ENCODE data around the gene WDR44.

Gene WDR44

DNA sequence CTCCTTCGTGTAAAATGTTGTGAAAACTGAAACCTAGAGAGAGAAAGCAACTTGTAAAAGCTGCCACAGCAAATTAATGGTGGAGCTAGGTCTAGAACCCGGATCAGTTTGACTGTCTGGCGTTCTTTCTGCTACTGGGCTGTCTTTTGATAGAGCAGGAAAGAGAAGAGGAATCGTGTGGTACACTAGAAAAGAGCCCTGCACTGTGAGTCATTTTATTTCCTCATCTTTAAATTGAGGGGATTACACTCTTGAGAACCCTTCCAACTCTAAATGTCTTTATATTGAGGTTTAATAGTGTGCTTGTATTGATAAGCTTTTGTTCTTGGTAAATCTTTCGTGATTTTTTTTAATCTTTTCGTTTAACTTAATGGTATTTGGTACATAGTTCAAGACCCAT, 4.3 kb downstream of the WDR44 start:
- ATAC-seq (ENCODE audit: low read depth) (no peak), DNase-seq (ENCODE audit: low spot score in 2 of 2) (no peak)
- Mint-ChIP-seq H3K27me3 (no peaks in the 10 kb centered on the region), H3K9me3 (no peaks in the 10 kb centered on the region), H3K4me1 (peaks cover 30% of the 10 kb centered on the region), H3K36me3 (no peaks in the 10 kb centered on the region), H3K27ac (peak overlapping the region; percentile 35), H3K4me3 (no peak overlapping the region)

GRCh38 chrX:118350706-118351105, 4.8 kb downstream of the WDR44 start:
- Mint-ChIP-seq H3K27ac (peak overlapping the region; percentile 35), H3K4me3 (no peak overlapping the region), H3K27me3 (no peaks in the 10 kb centered on the region), H3K36me3 (no peaks in the 10 kb centered on the region), H3K9me3 (no peaks in the 10 kb centered on the region), H3K4me1 (peaks cover 32% of the 10 kb centered on the region)
- DNase-seq (ENCODE audit: low spot score in 2 of 2) (no peak), ATAC-seq (ENCODE audit: low read depth) (no peak)

GRCh38 chrX:118352566-118352965, 6.7 kb downstream of the WDR44 start:
- Mint-ChIP-seq H3K4me3 (no peak overlapping the region), H3K4me1 (peaks cover 25% of the 10 kb centered on the region)

GRCh38 chrX:118353081-118353850, 7.4 kb downstream of the WDR44 start:
- no peak overlapping the region for H3K4me3 Mint-ChIP-seq
- no peaks in the 10 kb centered on the region for H3K9me3 Mint-ChIP-seq
- peak in 1 of 2 donors; percentile 2 for DNase-seq (ENCODE audit: low spot score in 2 of 2)
- ATAC-seq (ENCODE audit: low read depth): peak; percentile 80
- no peaks in the 10 kb centered on the region for H3K27me3 Mint-ChIP-seq
- peak overlapping the region; percentile 75 for H3K27ac Mint-ChIP-seq
- peaks cover 21% of the 10 kb centered on the region for H3K4me1 Mint-ChIP-seq
- no peaks in the 10 kb centered on the region for H3K36me3 Mint-ChIP-seq

More at GRCh38 chrX:118352566-118352965, 6.7 kb downstream of the WDR44 start:
- H3K36me3 Mint-ChIP-seq: no peaks in the 10 kb centered on the region
- H3K9me3 Mint-ChIP-seq: no peaks in the 10 kb centered on the region
- no peaks in the 10 kb centered on the region for H3K27me3 Mint-ChIP-seq
- ATAC-seq (ENCODE audit: low read depth) (no peak), DNase-seq (ENCODE audit: low spot score in 2 of 2) (no peak)
- H3K27ac Mint-ChIP-seq: peak overlapping the region; percentile 75

- H3K27me3 Mint-ChIP-seq: no peaks in the 10 kb centered on the region
- H3K4me3 Mint-ChIP-seq: peak overlapping the region; percentile 14
- H3K9me3 Mint-ChIP-seq: no peaks in the 10 kb centered on the region
- no peak overlapping the region for H3K27ac Mint-ChIP-seq
- no peaks in the 10 kb centered on the region for H3K36me3 Mint-ChIP-seq
- DNase-seq (ENCODE audit: low spot score in 2 of 2) (no peak), ATAC-seq (ENCODE audit: low read depth) (no peak)
- H3K4me1 Mint-ChIP-seq: peaks cover 17% of the 10 kb centered on the region
These were observed 9.5 kb downstream of the WDR44 start for GRCh38 chrX:118355225-118355920.

- no peak for DNase-seq (ENCODE audit: low spot score in 2 of 2)
- ATAC-seq (ENCODE audit: low read depth): no peak
- H3K9me3 Mint-ChIP-seq: no peaks in the 10 kb centered on the region
These were observed 10.3 kb downstream of the WDR44 start for GRCh38 chrX:118356154-118356701.

GRCh38 chrX:118360429-118361125, 14.7 kb downstream of the WDR44 start:
- H3K9me3 Mint-ChIP-seq: no peaks in the 10 kb centered on the region
- H3K4me3 Mint-ChIP-seq: no peak overlapping the region
- H3K4me1 Mint-ChIP-seq: peaks cover 10% of the 10 kb centered on the region
- H3K36me3 Mint-ChIP-seq: no peaks in the 10 kb centered on the region
- DNase-seq (ENCODE audit: low spot score in 2 of 2) (no peak), ATAC-seq (ENCODE audit: low read depth) (no peak)
- no peak overlapping the region for H3K27ac Mint-ChIP-seq
- no peaks in the 10 kb centered on the region for H3K27me3 Mint-ChIP-seq

More at GRCh38 chrX:118356154-118356701, 10.3 kb downstream of the WDR44 start:
- no peaks in the 10 kb centered on the region for H3K36me3 Mint-ChIP-seq
- no peak overlapping the region for H3K4me3 Mint-ChIP-seq
- no peaks in the 10 kb centered on the region for H3K27me3 Mint-ChIP-seq
- H3K27ac Mint-ChIP-seq: no peak overlapping the region
- H3K4me1 Mint-ChIP-seq: peaks cover 18% of the 10 kb centered on the region

DNA sequence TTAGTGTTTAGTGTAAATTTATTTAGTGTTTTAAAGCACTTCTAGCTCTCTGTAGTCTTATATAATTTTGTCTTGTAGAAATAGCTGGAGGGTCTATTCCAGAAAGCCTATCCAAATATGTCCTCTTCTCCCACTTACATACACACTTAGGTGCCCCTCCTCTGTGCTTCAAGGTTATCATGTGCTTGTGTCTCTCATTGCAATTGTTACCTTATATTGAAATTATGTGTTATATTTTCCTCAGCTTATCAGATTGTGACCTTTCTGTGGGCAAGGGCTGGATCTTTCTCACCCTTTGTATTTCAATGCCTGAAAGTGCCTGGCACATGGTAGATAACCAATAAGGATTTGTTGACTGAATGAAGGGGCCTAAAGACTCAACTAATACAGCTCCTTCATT, 18.4 kb downstream of the WDR44 start:
- Mint-ChIP-seq H3K27ac (no peak overlapping the region), H3K36me3 (no peaks in the 10 kb centered on the region), H3K4me3 (no peak overlapping the region), H3K27me3 (no peaks in the 10 kb centered on the region), H3K9me3 (no peaks in the 10 kb centered on the region), H3K4me1 (peaks cover 9% of the 10 kb centered on the region)
- DNase-seq (ENCODE audit: low spot score in 2 of 2) (no peak), ATAC-seq (ENCODE audit: low read depth) (no peak)

DNA sequence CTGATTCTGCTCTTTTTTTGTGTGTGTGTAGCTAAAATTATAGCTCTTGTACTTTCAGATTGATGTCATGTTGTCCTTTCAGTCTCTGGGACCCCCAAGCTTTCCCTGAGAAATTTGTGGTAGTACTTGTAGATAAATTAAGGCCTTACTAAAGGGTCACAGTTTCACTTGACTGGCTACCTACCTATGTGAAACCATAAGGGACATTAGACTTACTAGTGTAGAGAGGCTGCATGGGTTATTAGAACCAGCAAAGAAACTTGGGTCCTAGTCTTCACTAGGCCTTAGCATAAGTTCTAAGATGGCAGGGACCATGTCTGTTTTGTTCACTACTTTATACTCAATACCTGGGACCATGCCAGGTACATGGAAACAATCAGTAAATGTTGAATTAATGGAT, 21.4 kb downstream of the WDR44 start:
- Mint-ChIP-seq H3K4me3 (no peak overlapping the region), H3K36me3 (peaks cover 3% of the 10 kb centered on the region), H3K27ac (no peak overlapping the region), H3K27me3 (no peaks in the 10 kb centered on the region), H3K9me3 (no peaks in the 10 kb centered on the region), H3K4me1 (peaks cover 10% of the 10 kb centered on the region)
- DNase-seq (ENCODE audit: low spot score in 2 of 2) (no peak), ATAC-seq (ENCODE audit: low read depth) (no peak)

- no peak overlapping the region for H3K4me3 Mint-ChIP-seq
- no peaks in the 10 kb centered on the region for H3K27me3 Mint-ChIP-seq
These were observed 22.5 kb downstream of the WDR44 start for GRCh38 chrX:118368398-118368797.

GRCh38 chrX:118370921-118371624, 25.2 kb downstream of the WDR44 start:
- no peak for ATAC-seq (ENCODE audit: low read depth)
- Mint-ChIP-seq H3K9me3 (no peaks in the 10 kb centered on the region), H3K4me1 (peaks cover 3% of the 10 kb centered on the region), H3K27me3 (no peaks in the 10 kb centered on the region), H3K4me3 (no peak overlapping the region), H3K36me3 (peaks cover 3% of the 10 kb centered on the region), H3K27ac (no peak overlapping the region)
- no peak for DNase-seq (ENCODE audit: low spot score in 2 of 2)

More at GRCh38 chrX:118368398-118368797, 22.5 kb downstream of the WDR44 start:
- Mint-ChIP-seq H3K4me1 (peaks cover 10% of the 10 kb centered on the region), H3K9me3 (no peaks in the 10 kb centered on the region), H3K36me3 (peaks cover 3% of the 10 kb centered on the region), H3K27ac (no peak overlapping the region)
- ATAC-seq (ENCODE audit: low read depth) (no peak), DNase-seq (ENCODE audit: low spot score in 2 of 2) (no peak)

- peaks cover 3% of the 10 kb centered on the region for H3K4me1 Mint-ChIP-seq
- no peak for DNase-seq (ENCODE audit: low spot score in 2 of 2)
These were observed 27.6 kb downstream of the WDR44 start for GRCh38 chrX:118373538-118373937.

GRCh38 chrX:118383120-118383519, 37.2 kb downstream of the WDR44 start:
- H3K4me3 Mint-ChIP-seq: no peak overlapping the region
- ATAC-seq (ENCODE audit: low read depth): no peak

More at GRCh38 chrX:118373538-118373937, 27.6 kb downstream of the WDR44 start:
- H3K9me3 Mint-ChIP-seq: no peaks in the 10 kb centered on the region
- no peak for ATAC-seq (ENCODE audit: low read depth)
- no peaks in the 10 kb centered on the region for H3K27me3 Mint-ChIP-seq
- no peak overlapping the region for H3K27ac Mint-ChIP-seq
- H3K36me3 Mint-ChIP-seq: peaks cover 6% of the 10 kb centered on the region
- no peak overlapping the region for H3K4me3 Mint-ChIP-seq

More at GRCh38 chrX:118383120-118383519, 37.2 kb downstream of the WDR44 start:
- Mint-ChIP-seq H3K36me3 (peaks cover 5% of the 10 kb centered on the region), H3K4me1 (peaks cover 3% of the 10 kb centered on the region), H3K27ac (no peak overlapping the region), H3K27me3 (no peaks in the 10 kb centered on the region), H3K9me3 (no peaks in the 10 kb centered on the region)
- DNase-seq (ENCODE audit: low spot score in 2 of 2): no peak

All from memory B cell (primary cell).